Mesenchymal stem cell (in vitro differentiated cells and primary cell): ENCODE results near the gene MIAT.
A peak's percentile ranks its signal among the peaks of the same experiment; 100 is the strongest.

Experiments used
- DNase-seq: peaks from one replicate; pipeline ENCODE4 v3.0.0-alpha.2; 2013
- H2AFZ ChIP-seq: one replicate; pipeline ENCODE4 v1.6.1; 2013; ENCODE audit warnings: low read depth, mild to moderate bottlenecking, control low read depth, inconsistent platforms, low read length, moderate library complexity
- H2AK5ac ChIP-seq: 2 replicates; pipeline ENCODE4 v1.6.1; 2013; ENCODE audit warnings: low read length, moderate library complexity, mild to moderate bottlenecking, inconsistent platforms; ENCODE audit not compliant: severe bottlenecking
- H2BK120ac ChIP-seq: one replicate; pipeline ENCODE4 v1.6.1; 2013; ENCODE audit warnings: low read depth, mild to moderate bottlenecking, inconsistent platforms, low read length, moderate library complexity
- H2BK12ac ChIP-seq, 2 experiments: one replicate each; pipeline ENCODE4 v1.6.1; 2013; ENCODE audit warnings: inconsistent platforms in 2 of 2, low read length in 2 of 2, mild to moderate bottlenecking in 2 of 2, moderate library complexity in 2 of 2, control low read depth in 1 of 2
- H2BK15ac ChIP-seq: one replicate; pipeline ENCODE4 v1.6.1; 2013; ENCODE audit warnings: mild to moderate bottlenecking, low read depth, inconsistent platforms; ENCODE audit not compliant: poor library complexity, severe bottlenecking
- H2BK5ac ChIP-seq: 2 replicates; pipeline ENCODE4 v1.6.1; 2013; ENCODE audit warnings: low read depth, mild to moderate bottlenecking, low read length, control low read depth, inconsistent platforms; ENCODE audit not compliant: poor library complexity, severe bottlenecking
- H3K14ac ChIP-seq, 2 experiments: one replicate each; pipeline ENCODE4 v1.6.1; 2013; ENCODE audit warnings: inconsistent platforms in 2 of 2, low read length in 2 of 2, control low read depth in 1 of 2, mild to moderate bottlenecking in 1 of 2, moderate library complexity in 1 of 2
- H3K18ac ChIP-seq, 2 experiments: one replicate each; pipeline ENCODE4 v1.6.1; 2013; ENCODE audit warnings: inconsistent platforms in 2 of 2, low read length in 2 of 2, control low read depth in 1 of 2, low read depth in 1 of 2, mild to moderate bottlenecking in 1 of 2
- H3K23ac ChIP-seq, 2 experiments: one replicate each; pipeline ENCODE4 v1.6.1; 2013; ENCODE audit warnings: inconsistent platforms in 2 of 2, low read length in 2 of 2, mild to moderate bottlenecking in 2 of 2, moderate library complexity in 2 of 2, control low read depth in 1 of 2
- H3K27ac ChIP-seq: 2 replicates; pipeline ENCODE4 v1.5.1; 2013; ENCODE audit warnings: mild to moderate bottlenecking, moderate library complexity, low read length, control low read depth, inconsistent platforms; ENCODE audit not compliant: poor library complexity, severe bottlenecking
- H3K27me3 ChIP-seq, 2 experiments: 2 replicates each; pipeline versions ENCODE4 v1.6.1 to v1.7.0; 2013; ENCODE audit warnings: low read length in 2 of 2, mild to moderate bottlenecking in 2 of 2, moderate library complexity in 2 of 2, control low read depth in 1 of 2, inconsistent platforms in 1 of 2; ENCODE audit not compliant: control insufficient read depth in 1 of 2, insufficient read depth in 1 of 2
- H3K36me3 ChIP-seq, 2 experiments: 2 replicates each; pipeline versions ENCODE4 v1.6.1 to v1.7.0; 2013; ENCODE audit warnings: low read length in 2 of 2, control low read depth in 1 of 2, inconsistent platforms in 1 of 2, low read depth in 1 of 2, mild to moderate bottlenecking in 1 of 2; ENCODE audit not compliant: insufficient read depth in 2 of 2, control insufficient read depth in 1 of 2
- H3K4ac ChIP-seq, 2 experiments: one replicate each; pipeline ENCODE4 v1.6.1; 2013; ENCODE audit warnings: inconsistent platforms in 2 of 2, low read length in 2 of 2, mild to moderate bottlenecking in 2 of 2, moderate library complexity in 2 of 2, control low read depth in 1 of 2, low read depth in 1 of 2
- H3K4me1 ChIP-seq: 2 replicates; pipeline ENCODE4 v1.6.1; 2013; ENCODE audit warnings: low read depth, low read length, control low read depth; ENCODE audit not compliant: control insufficient read depth, insufficient read depth
- H3K4me2 ChIP-seq: 2 replicates; pipeline ENCODE4 v1.6.1; 2013; ENCODE audit warnings: low read length, mild to moderate bottlenecking, inconsistent platforms; ENCODE audit not compliant: poor library complexity, severe bottlenecking
- H3K4me3 ChIP-seq, 2 experiments: 2 replicates each; pipeline versions ENCODE4 v1.5.1 to v1.7.0; 2013; ENCODE audit warnings: low read length in 2 of 2, mild to moderate bottlenecking in 2 of 2, control low read depth in 1 of 2, low read depth in 1 of 2; ENCODE audit not compliant: insufficient read depth in 1 of 2
- H3K79me1 ChIP-seq: replicated peaks from 2 replicates; pipeline ENCODE4 v1.6.1; 2013; ENCODE audit warnings: mild to moderate bottlenecking, control low read depth, low read length, inconsistent platforms; ENCODE audit not compliant: poor library complexity, severe bottlenecking
- H3K9ac ChIP-seq: 2 replicates; pipeline ENCODE4 v1.7.0; 2013; ENCODE audit warnings: mild to moderate bottlenecking, low read length, moderate library complexity
- H3K9me3 ChIP-seq: 2 replicates; pipeline ENCODE4 v1.7.0; 2013; ENCODE audit warnings: mild to moderate bottlenecking, low read length; ENCODE audit not compliant: control insufficient read depth
- H4K8ac ChIP-seq: one replicate; pipeline ENCODE4 v1.6.1; 2013; ENCODE audit warnings: inconsistent platforms, mild to moderate bottlenecking, low read length, moderate library complexity
- H4K91ac ChIP-seq: one replicate; pipeline ENCODE4 v1.6.1; 2013; ENCODE audit warnings: mild to moderate bottlenecking, low read length, inconsistent platforms
- WGBS: methylation state at CpG from one replicate; pipeline ENCODE4 v1.1.7; 2013; ENCODE audit warnings: mixed read lengths; 5-methylcytosine and 5-hydroxymethylcytosine counted together

MIAT gene

DNA sequence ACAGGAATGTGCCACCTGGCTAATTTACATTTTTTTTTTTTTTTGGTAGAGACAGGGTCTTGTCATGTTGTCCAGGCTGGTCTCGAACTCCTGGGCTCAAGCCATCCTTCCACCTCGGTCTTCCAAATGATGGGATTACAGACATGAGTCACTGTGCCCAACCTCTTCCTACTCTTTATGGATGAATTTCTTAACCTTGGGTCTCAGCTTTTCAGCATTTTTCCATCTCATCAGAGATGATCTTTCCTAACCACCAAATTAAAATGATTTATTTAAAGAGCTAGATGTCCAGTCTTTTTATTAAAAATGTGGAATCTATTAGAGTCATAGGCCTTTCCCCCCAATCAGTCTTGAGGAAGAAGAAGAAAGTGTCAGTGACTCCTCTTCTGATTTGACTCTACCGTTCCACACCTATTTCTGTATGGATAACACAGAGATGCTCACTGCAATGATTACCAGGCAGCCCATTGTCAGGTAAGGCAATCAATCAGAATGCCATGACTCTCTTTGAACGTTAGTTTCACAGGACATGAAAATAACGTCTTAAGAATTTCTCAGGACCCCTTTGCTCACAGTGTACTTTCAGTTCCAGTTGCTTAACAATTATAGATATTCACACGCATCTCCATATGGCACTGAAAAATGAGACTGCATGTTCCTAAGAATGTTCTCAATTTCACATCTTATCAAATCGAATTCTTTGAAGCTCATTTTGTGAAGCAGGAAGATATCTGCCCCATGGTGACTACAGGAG, 51.0 kb downstream of the MIAT start:
- Histone ChIP-seq H2BK120ac (no peak overlapping the region), H3K27ac (no peak overlapping the region), H2BK5ac (no peak overlapping the region), H3K4me3 (no peak overlapping the region), H3K23ac (no peak overlapping the region), H4K91ac (no peak overlapping the region), H3K14ac (no peak overlapping the region), H3K4me1 (peaks cover 4% of the 10 kb centered on the region), H3K36me3 (peaks cover 0 to 2% of the 10 kb centered on the region in 2 experiments), H3K79me1 (peaks cover 16% of the 10 kb centered on the region), H2AK5ac (no peak overlapping the region), H3K9me3 (peaks cover 7% of the 10 kb centered on the region), H3K18ac (no peak overlapping the region), H2BK15ac (no peak overlapping the region), H3K9ac (no peak overlapping the region), H4K8ac (no peak overlapping the region), H3K27me3 (no peaks in the 10 kb centered on the region), H2BK12ac (no peak overlapping the region), H3K4me2 (no peak overlapping the region), H2AFZ (no peak overlapping the region), H3K4ac (no peak overlapping the region)
- no peak for DNase-seq
- 80% methylated on average over 7 of the region's 7 CpGs for WGBS

DNA sequence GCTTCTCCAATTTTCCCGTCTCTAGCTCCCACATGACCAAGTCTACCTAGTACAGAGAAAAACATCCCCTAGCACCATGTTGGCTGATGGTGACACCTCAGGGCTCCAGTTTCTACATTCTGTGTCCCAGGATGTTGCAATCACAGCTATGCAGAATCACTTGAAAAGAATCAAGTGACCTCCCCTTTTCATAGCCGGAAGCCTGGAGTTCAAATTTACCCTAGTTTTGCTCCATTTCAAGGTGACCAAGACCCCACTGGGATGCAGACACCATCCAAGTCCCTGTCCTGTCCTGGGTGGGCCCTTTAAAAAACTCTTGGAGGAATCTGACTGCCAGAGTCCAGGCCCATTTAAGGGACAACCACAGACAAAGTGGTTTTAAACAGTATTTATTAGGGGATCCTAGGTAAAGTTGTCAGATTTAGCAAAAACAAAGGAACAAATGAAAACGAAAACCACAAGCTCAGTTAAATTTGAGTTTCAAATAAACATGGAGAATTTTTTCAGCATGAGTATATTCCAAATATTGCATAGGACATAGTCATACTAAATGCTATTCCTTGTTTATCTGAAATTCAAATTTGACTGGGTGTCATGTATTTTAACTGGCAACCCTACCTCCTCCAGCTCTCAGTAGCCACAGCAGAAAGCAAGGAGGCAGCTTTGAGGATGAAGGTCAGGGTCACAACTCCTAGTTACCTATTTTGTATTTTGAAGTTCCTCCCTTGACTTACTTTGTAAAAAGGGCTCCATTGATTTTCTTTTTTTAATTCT, 52.4 kb downstream of the MIAT start:
- H2BK5ac ChIP-seq, result no peak overlapping the region
- H3K18ac ChIP-seq, result no peak overlapping the region
- no peak overlapping the region for H2BK15ac ChIP-seq
- DNase-seq, result peak; percentile 66
- H3K9ac ChIP-seq, result no peak overlapping the region
- no peak overlapping the region for H3K27ac ChIP-seq
- H2BK120ac ChIP-seq, result no peak overlapping the region
- no peaks in the 10 kb centered on the region for H3K27me3 ChIP-seq
- no peak overlapping the region for H4K8ac ChIP-seq
- H3K4me2 ChIP-seq, result no peak overlapping the region
- H2AFZ ChIP-seq, result no peak overlapping the region
- H3K9me3 ChIP-seq, result peaks cover 7% of the 10 kb centered on the region
- peaks cover 11% of the 10 kb centered on the region for H3K79me1 ChIP-seq
- no peak overlapping the region for H3K14ac ChIP-seq
- no peak overlapping the region for H3K4me3 ChIP-seq
- no peak overlapping the region for H2AK5ac ChIP-seq
- H2BK12ac ChIP-seq, result peak overlapping the region in 1 of 2 experiments; percentile 43
- no peak overlapping the region for H3K4ac ChIP-seq
- H3K36me3 ChIP-seq, result peaks cover 0 to 2% of the 10 kb centered on the region in 2 experiments
- H3K4me1 ChIP-seq, result peaks cover 9% of the 10 kb centered on the region
- H3K23ac ChIP-seq, result no peak overlapping the region
- 63% methylated on average over 2 of the region's 3 CpGs for WGBS
- no peak overlapping the region for H4K91ac ChIP-seq

DNA sequence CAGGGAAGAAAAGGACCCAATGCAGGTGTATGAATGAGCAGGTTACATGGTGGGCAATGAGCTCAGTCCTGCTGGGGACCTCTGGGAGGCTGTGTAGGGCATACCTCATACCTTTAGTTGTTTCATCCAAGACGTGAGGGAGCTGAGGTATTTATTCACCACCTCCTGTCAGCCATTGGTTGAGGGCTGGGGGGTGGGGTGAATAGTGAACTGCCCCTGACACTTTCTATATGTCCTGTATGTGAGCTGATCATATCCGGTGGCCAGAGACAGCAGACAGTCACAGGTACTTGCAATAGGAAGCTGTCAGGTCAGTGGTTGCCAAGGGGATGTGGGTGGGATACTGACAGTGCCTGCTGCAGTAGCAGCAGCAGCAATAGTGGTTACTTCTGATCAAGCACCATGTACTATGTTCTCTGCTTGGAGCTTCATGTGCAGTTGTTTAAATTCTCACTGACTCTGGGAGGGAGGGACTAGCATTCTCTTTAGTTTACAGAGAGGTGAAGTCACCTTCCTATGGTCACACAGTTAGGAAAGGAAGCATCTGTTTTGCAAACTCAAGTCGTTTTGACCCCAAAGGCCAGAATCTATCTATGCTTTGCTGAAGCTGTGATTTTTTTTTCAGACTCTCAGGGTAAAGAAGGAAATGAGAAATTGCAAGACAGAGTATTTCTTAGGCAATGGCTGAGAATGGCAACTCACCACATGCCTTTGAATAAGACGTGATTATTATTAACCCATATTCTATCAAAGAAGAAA, 54.0 kb downstream of the MIAT start:
- Histone ChIP-seq H2BK120ac (no peak overlapping the region), H3K14ac (no peak overlapping the region), H3K4me3 (no peak overlapping the region), H3K4me2 (no peak overlapping the region), H3K9me3 (peaks cover 7% of the 10 kb centered on the region), H2AFZ (no peak overlapping the region), H3K4ac (peak overlapping the region in 1 of 2 experiments; percentile 59), H3K27me3 (no peaks in the 10 kb centered on the region), H3K27ac (no peak overlapping the region), H3K36me3 (peaks cover 0 to 2% of the 10 kb centered on the region in 2 experiments), H4K91ac (no peak overlapping the region), H2BK15ac (no peak overlapping the region), H3K79me1 (peaks cover 12% of the 10 kb centered on the region), H3K4me1 (peaks cover 9% of the 10 kb centered on the region), H3K18ac (peak overlapping the region; percentile 5 to 68), H3K9ac (no peak overlapping the region), H3K23ac (no peak overlapping the region), H2BK5ac (no peak overlapping the region), H2BK12ac (peak overlapping the region in 1 of 2 experiments; percentile 40), H2AK5ac (no peak overlapping the region), H4K8ac (peak overlapping the region; percentile 45)
- peak; percentile 84 for DNase-seq
- WGBS, result 60% methylated on average over 4 of the region's 4 CpGs

DNA sequence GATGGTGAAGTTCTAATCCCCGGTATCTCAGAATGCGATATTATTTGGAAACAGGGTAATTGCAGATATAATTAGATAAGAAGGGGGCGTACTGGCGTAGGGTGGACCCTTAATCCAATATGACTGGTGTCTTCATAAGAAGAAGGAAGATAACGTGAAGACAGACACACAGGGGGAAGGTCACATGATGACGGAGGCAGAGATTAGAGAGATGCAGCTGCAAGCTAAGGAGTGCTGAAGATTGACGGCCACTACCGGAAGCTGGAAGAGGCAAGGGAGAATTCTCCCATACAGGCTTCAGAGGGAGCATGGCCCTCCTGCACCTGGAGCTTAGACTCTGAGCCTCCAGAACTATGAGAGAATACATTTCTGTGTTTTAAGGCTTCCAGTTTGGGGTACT, 54.8 kb downstream of the MIAT start:
- Histone ChIP-seq H2BK15ac (no peak overlapping the region), H3K4me1 (peaks cover 9% of the 10 kb centered on the region), H4K91ac (no peak overlapping the region), H3K18ac (no peak overlapping the region), H2BK12ac (no peak overlapping the region), H2AFZ (no peak overlapping the region), H3K4me2 (no peak overlapping the region), H3K79me1 (peaks cover 9% of the 10 kb centered on the region), H3K36me3 (peaks cover 0 to 2% of the 10 kb centered on the region in 2 experiments), H2AK5ac (no peak overlapping the region), H3K4ac (no peak overlapping the region), H2BK5ac (no peak overlapping the region), H3K27ac (no peak overlapping the region), H3K9me3 (peaks cover 2% of the 10 kb centered on the region), H3K4me3 (no peak overlapping the region), H3K23ac (no peak overlapping the region), H3K14ac (no peak overlapping the region), H4K8ac (no peak overlapping the region), H3K9ac (no peak overlapping the region), H3K27me3 (no peaks in the 10 kb centered on the region), H2BK120ac (peak overlapping the region; percentile 19)
- WGBS, result 79% methylated on average over 8 of the region's 8 CpGs
- DNase-seq, result peak; percentile 15
